Ishikawa (cell line): ENCODE data around the gene FFAR3.

Source experiments
- CEBPB ChIP-seq: IDR thresholded peaks from 2 replicates; pipeline ENCODE4 v1.6.1; 2012
- EGR1 ChIP-seq: IDR thresholded peaks from 2 replicates; pipeline ENCODE4 v1.6.1; 2012
- EP300 ChIP-seq: IDR thresholded peaks from 2 replicates; pipeline ENCODE4 v1.6.1; 2012; ENCODE audit warnings: borderline replicate concordance
- RAD21 ChIP-seq: IDR thresholded peaks from 2 replicates; pipeline ENCODE4 v1.6.1; 2012; ENCODE audit warnings: low read depth
- TAF1 ChIP-seq: IDR thresholded peaks from 2 replicates; pipeline ENCODE4 v1.6.1; 2012; ENCODE audit warnings: low read depth, mild to moderate bottlenecking
- YY1 ChIP-seq: IDR thresholded peaks from 2 replicates; pipeline ENCODE4 v1.6.1; 2012; ENCODE audit warnings: low read depth

GRCh38 chr19:35362261-35363000 is 4.2 kb downstream of the FFAR3 start:
- TF ChIP-seq EGR1: no peak
- TF ChIP-seq EP300: no peak
- TF ChIP-seq RAD21: no peak
- TF ChIP-seq TAF1: no peak
- no peak for TF ChIP-seq CEBPB
- no peak for TF ChIP-seq YY1
